H9 (cell line): ENCODE data around the gene TAS2R1. TPM values are rescaled to one million over a fixed set of nuclear protein-coding genes. Genes with fewer than 3 reads are reported as not detected.

ENCODE experiments used
- DNase-seq: peaks from one replicate; pipeline ENCODE4 v3.0.0-alpha.2; 2017
- H2AFZ ChIP-seq: one replicate; pipeline ENCODE4 v1.6.1; 2013; ENCODE audit warnings: mild to moderate bottlenecking, low read length, control low read depth, moderate library complexity
- H2AK5ac ChIP-seq: 2 replicates; pipeline ENCODE4 v1.6.1; 2013; ENCODE audit warnings: low read length, control low read depth, mixed read lengths; ENCODE audit not compliant: insufficient read length
- H2BK120ac ChIP-seq: one replicate; pipeline ENCODE4 v1.6.1; 2013; ENCODE audit warnings: low read depth, mild to moderate bottlenecking, low read length, control low read depth, inconsistent platforms; ENCODE audit not compliant: poor library complexity, severe bottlenecking
- H2BK12ac ChIP-seq: 2 replicates; pipeline ENCODE4 v1.6.1; 2013; ENCODE audit warnings: low read length, control low read depth, mixed read lengths, low read depth; ENCODE audit not compliant: insufficient read length
- H2BK15ac ChIP-seq: 2 replicates; pipeline ENCODE4 v1.6.1; 2013; ENCODE audit warnings: low read depth, low read length, control low read depth
- H2BK20ac ChIP-seq: one replicate; pipeline ENCODE4 v1.6.1; 2013; ENCODE audit warnings: low read depth, mild to moderate bottlenecking, low read length, control low read depth, inconsistent platforms; ENCODE audit not compliant: poor library complexity, severe bottlenecking
- H2BK5ac ChIP-seq: 2 replicates; pipeline ENCODE4 v1.6.1; 2013; ENCODE audit warnings: low read length, control low read depth, mixed read lengths; ENCODE audit not compliant: insufficient read length
- H3K14ac ChIP-seq: 2 replicates; pipeline ENCODE4 v1.6.1; 2013; ENCODE audit warnings: low read length, control low read depth; ENCODE audit not compliant: insufficient read depth
- H3K18ac ChIP-seq: 2 replicates; pipeline ENCODE4 v1.6.1; 2013; ENCODE audit warnings: low read depth, mild to moderate bottlenecking, mixed read lengths, low read length, control low read depth; ENCODE audit not compliant: insufficient read length
- H3K23ac ChIP-seq: 2 replicates; pipeline ENCODE4 v1.6.1; 2013; ENCODE audit warnings: low read length, control low read depth, mixed read lengths, low read depth; ENCODE audit not compliant: insufficient read length
- H3K23me2 ChIP-seq: 2 replicates; pipeline ENCODE4 v1.6.1; 2013; ENCODE audit warnings: low read depth, mild to moderate bottlenecking, mixed read lengths, low read length, control low read depth; ENCODE audit not compliant: insufficient read length, poor library complexity, severe bottlenecking
- H3K27ac ChIP-seq: 2 replicates; pipeline ENCODE4 v1.5.1; 2013; ENCODE audit warnings: low read length, control low read depth, mixed read lengths, low read depth; ENCODE audit not compliant: insufficient read length
- H3K27me3 ChIP-seq: 2 replicates; pipeline ENCODE4 v1.6.1; 2013; ENCODE audit warnings: low read length, control low read depth, inconsistent platforms; ENCODE audit not compliant: insufficient read depth
- H3K4ac ChIP-seq: 2 replicates; pipeline ENCODE4 v1.6.1; 2013; ENCODE audit warnings: low read depth, mild to moderate bottlenecking, control low read depth, inconsistent platforms, low read length, moderate library complexity
- H3K4me1 ChIP-seq: 2 replicates; pipeline ENCODE4 v1.6.1; 2013; ENCODE audit warnings: low read length, control low read depth, inconsistent platforms; ENCODE audit not compliant: insufficient read depth
- H3K4me2 ChIP-seq: 2 replicates; pipeline ENCODE4 v1.6.1; 2013; ENCODE audit warnings: low read length, control low read depth, mixed read lengths; ENCODE audit not compliant: insufficient read length, insufficient read depth
- H3K56ac ChIP-seq: 2 replicates; pipeline ENCODE4 v1.6.1; 2013; ENCODE audit warnings: low read depth, mild to moderate bottlenecking, mixed read lengths, low read length, control low read depth; ENCODE audit not compliant: insufficient read length
- H3K79me1 ChIP-seq: 2 replicates; pipeline ENCODE4 v1.6.1; 2013; ENCODE audit warnings: low read depth, mild to moderate bottlenecking, moderate library complexity, low read length, control low read depth, inconsistent platforms; ENCODE audit not compliant: insufficient read depth, poor library complexity, severe bottlenecking
- H3K79me2 ChIP-seq: 2 replicates; pipeline ENCODE4 v1.6.1; 2013; ENCODE audit warnings: low read length, control low read depth, inconsistent platforms; ENCODE audit not compliant: insufficient read depth
- H3K9ac ChIP-seq: 2 replicates; pipeline ENCODE4 v1.6.1; 2013; ENCODE audit warnings: low read length, control low read depth, mixed read lengths; ENCODE audit not compliant: insufficient read length; ENCODE audit errors: extremely low read depth
- H3K9me3 ChIP-seq: one replicate; pipeline ENCODE4 v1.6.1; 2013; ENCODE audit warnings: low read depth, low read length, inconsistent platforms; ENCODE audit not compliant: control insufficient read depth
- H3T11ph ChIP-seq: one replicate; pipeline ENCODE4 v1.6.1; 2013; ENCODE audit warnings: mild to moderate bottlenecking, low read length, control low read depth, inconsistent platforms
- H4K20me1 ChIP-seq: one replicate; pipeline ENCODE4 v1.6.1; 2013; ENCODE audit not compliant: control insufficient read depth, insufficient read length, insufficient read depth
- H4K5ac ChIP-seq: 2 replicates; pipeline ENCODE4 v1.6.1; 2013; ENCODE audit warnings: low read depth, mild to moderate bottlenecking, mixed read lengths, low read length, control low read depth; ENCODE audit not compliant: insufficient read length
- H4K8ac ChIP-seq: replicated peaks from 2 replicates; pipeline ENCODE4 v1.6.1; 2013; ENCODE audit warnings: low read length, control low read depth, mixed read lengths, low read depth; ENCODE audit not compliant: insufficient read length
- H4K91ac ChIP-seq: 2 replicates; pipeline ENCODE4 v1.6.1; 2013; ENCODE audit warnings: low read depth, mild to moderate bottlenecking, moderate library complexity, mixed read lengths, low read length, control low read depth; ENCODE audit not compliant: insufficient read length
- H3K27ac Mint-ChIP-seq, 3 experiments: 2 replicates in 2 of 3; 3 replicates in 1 of 3; pipeline ENCODE4 v1.8.0; 2020 to 2021; ENCODE audit warnings: mixed read lengths in 3 of 3, mild to moderate bottlenecking in 1 of 3, moderate library complexity in 1 of 3
- H3K27me3 Mint-ChIP-seq: 2 replicates; pipeline ENCODE4 v1.8.0; 2021; ENCODE audit warnings: low read depth, mild to moderate bottlenecking, moderate library complexity, mixed read lengths
- H3K36me3 Mint-ChIP-seq, 3 experiments: 2 replicates in 2 of 3; 3 replicates in 1 of 3; pipeline ENCODE4 v1.8.0; 2020 to 2021; ENCODE audit warnings: low read depth in 3 of 3, mixed read lengths in 3 of 3; ENCODE audit not compliant: insufficient read depth in 1 of 3
- H3K4me1 Mint-ChIP-seq, 2 experiments: 2 replicates each; pipeline ENCODE4 v1.8.0; 2020; ENCODE audit warnings: mixed read lengths in 2 of 2
- H3K4me3 Mint-ChIP-seq, 2 experiments: 2 replicates in 1 of 2; 3 replicates in 1 of 2; pipeline ENCODE4 v1.8.0; 2020 to 2021; ENCODE audit warnings: mild to moderate bottlenecking in 2 of 2, mixed read lengths in 2 of 2, moderate library complexity in 1 of 2
- H3K9me3 Mint-ChIP-seq, 2 experiments: 2 replicates in 1 of 2; 3 replicates in 1 of 2; pipeline ENCODE4 v1.8.0; 2020; ENCODE audit warnings: mild to moderate bottlenecking in 2 of 2, mixed read lengths in 2 of 2, moderate library complexity in 1 of 2
- WGBS: extraction: QIAGEN DNeasy Blood & Tissue Kit; methylation state at CpG from one replicate; pipeline ENCODE4 v1.1.7; 2013; ENCODE audit warnings: missing lambda C conversion rate, low lambda C conversion rate, mixed read lengths; ENCODE audit not compliant: insufficient read length; ENCODE audit errors: extremely low coverage; 5-methylcytosine and 5-hydroxymethylcytosine counted together
- total RNA-seq: library from RNA; stranded (reverse); gene quantifications from 2 replicates; pipeline ENCODE4 v1.2.1, GENCODE V29; 2021
- TF ChIP-seq, protein P1 (sequence below): fragments of 200-600 bp; sonication (generic); conservative IDR thresholded peaks from 3 replicates; pipeline ENCODE4 v1.8.0; 2021; ENCODE audit warnings: antibody characterized with exemption, mild to moderate bottlenecking

Gene TAS2R1
- total RNA-seq, 1 experiment from 2014 or later, result not detected

DNA sequence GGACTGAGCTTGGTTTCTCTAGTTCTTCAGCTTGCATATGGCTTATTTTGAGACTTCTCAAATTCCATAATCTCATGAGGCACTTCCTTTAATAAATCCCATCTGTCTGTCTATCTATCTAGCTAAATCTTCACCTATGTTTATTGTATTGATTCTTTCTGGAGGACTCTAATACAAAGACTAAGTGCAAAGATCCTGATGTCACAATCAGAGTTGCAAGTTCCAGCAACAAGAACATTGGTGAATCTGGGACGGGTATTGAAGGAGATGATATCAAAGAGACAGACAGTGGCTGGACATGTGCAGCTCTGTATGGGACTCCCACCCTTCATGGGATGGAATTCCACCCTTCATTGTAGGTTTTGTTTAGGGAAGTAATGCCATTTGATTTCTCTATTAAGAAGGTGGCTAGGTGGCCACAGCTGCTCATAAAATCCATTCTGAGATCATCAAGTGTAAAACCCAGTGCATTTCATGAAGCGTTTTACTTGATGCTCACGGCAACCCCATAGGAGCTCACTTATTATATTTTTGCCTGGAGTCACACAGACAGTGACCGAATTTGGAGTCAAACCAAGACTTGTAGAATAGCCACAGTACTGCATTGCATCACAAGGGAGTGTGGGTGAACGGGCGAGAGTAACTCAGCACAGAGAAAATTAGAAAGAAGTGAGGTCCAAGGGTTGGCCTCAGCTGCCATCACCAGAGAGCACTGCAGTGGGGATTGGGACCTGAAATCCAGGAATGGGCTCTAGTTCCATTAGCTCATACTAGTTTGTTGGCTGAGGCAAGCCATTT lies 24.9 kb downstream of the TAS2R1 start:
- H4K20me1 ChIP-seq, result no peaks in the 10 kb centered on the region
- H3K4me1 ChIP-seq, result no peaks in the 10 kb centered on the region
- no peaks in the 10 kb centered on the region for H3K23me2 ChIP-seq
- H2BK120ac ChIP-seq, result no peak overlapping the region
- Mint-ChIP-seq H3K27ac (no peak overlapping the region), H3K27me3 (no peaks in the 10 kb centered on the region; the same call in 1 of the 2 replicates), H3K36me3 (no peaks in the 10 kb centered on the region), H3K4me3 (no peak overlapping the region), H3K4me1 (peaks cover 7 to 13% of the 10 kb centered on the region in 2 experiments), H3K9me3 (no peaks in the 10 kb centered on the region; a peak in 1 of 5 replicates)
- H3K14ac ChIP-seq, result no peak overlapping the region
- H3T11ph ChIP-seq, result no peak overlapping the region
- no peak overlapping the region for H2BK12ac ChIP-seq
- WGBS, result no CpG with 5 or more reads among the region's 6 CpGs
- no peak overlapping the region for H3K56ac ChIP-seq
- no peak for DNase-seq
- H4K8ac ChIP-seq, result no peak overlapping the region
- H2BK20ac ChIP-seq, result no peak overlapping the region
- no peak overlapping the region for H3K9ac ChIP-seq
- H3K23ac ChIP-seq, result no peak overlapping the region
- no peak overlapping the region for H3K4me2 ChIP-seq
- no peak overlapping the region for H4K91ac ChIP-seq
- H3K4ac ChIP-seq, result no peak overlapping the region
- H3K27me3 ChIP-seq, result no peaks in the 10 kb centered on the region
- H2AFZ ChIP-seq, result no peak overlapping the region
- H3K27ac ChIP-seq, result no peak overlapping the region
- TF ChIP-seq, protein P1, sequence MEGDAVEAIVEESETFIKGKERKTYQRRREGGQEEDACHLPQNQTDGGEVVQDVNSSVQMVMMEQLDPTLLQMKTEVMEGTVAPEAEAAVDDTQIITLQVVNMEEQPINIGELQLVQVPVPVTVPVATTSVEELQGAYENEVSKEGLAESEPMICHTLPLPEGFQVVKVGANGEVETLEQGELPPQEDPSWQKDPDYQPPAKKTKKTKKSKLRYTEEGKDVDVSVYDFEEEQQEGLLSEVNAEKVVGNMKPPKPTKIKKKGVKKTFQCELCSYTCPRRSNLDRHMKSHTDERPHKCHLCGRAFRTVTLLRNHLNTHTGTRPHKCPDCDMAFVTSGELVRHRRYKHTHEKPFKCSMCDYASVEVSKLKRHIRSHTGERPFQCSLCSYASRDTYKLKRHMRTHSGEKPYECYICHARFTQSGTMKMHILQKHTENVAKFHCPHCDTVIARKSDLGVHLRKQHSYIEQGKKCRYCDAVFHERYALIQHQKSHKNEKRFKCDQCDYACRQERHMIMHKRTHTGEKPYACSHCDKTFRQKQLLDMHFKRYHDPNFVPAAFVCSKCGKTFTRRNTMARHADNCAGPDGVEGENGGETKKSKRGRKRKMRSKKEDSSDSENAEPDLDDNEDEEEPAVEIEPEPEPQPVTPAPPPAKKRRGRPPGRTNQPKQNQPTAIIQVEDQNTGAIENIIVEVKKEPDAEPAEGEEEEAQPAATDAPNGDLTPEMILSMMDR, result no peak
- H2AK5ac ChIP-seq, result no peak overlapping the region
- H3K18ac ChIP-seq, result no peak overlapping the region
- no peak overlapping the region for H2BK15ac ChIP-seq
- H3K9me3 ChIP-seq, result no peaks in the 10 kb centered on the region
- no peaks in the 10 kb centered on the region for H3K79me2 ChIP-seq
- no peaks in the 10 kb centered on the region for H3K79me1 ChIP-seq
- H2BK5ac ChIP-seq, result no peak overlapping the region
- H4K5ac ChIP-seq, result no peak overlapping the region
